Panc1 (cell line): ENCODE results near the gene LONRF2. TPM values are rescaled to one million over a fixed set of nuclear protein-coding genes. Genes with fewer than 3 reads are reported as not detected.

ENCODE experiments used
- ATAC-seq: fragments of 200-7000 bp; cut with Tn5 transposase; 2 replicates; pipeline ENCODE4 v1.9.1; 2020; ENCODE audit warnings: mild to moderate bottlenecking, moderate library complexity
- BruUV-seq: library from RNA; stranded (reverse); fragments of 400-500 nt; replicated peaks from 2 replicates; lab custom pipeline; 2021; lab: Mats Ljungman, UMichigan
- CTCF ChIA-PET: fragments of 300-600 bp; sonication (Branson Sonifier 250); formaldehyde crosslinking; loops from one replicate; lab custom pipeline; 2022; ENCODE audit warnings: antibody characterized with exemption; lab: Charles Lee
- POLR2A ChIA-PET: fragments of 300-600 bp; sonication (Branson Sonifier 250); formaldehyde crosslinking; loops from one replicate; lab custom pipeline; 2022; ENCODE audit warnings: antibody characterized with exemption; lab: Charles Lee
- DNase-seq: peaks from one replicate; pipeline ENCODE4 v3.0.0-alpha.2; 2010; ENCODE audit warnings: low read depth, low spot score
- H3K27ac ChIP-seq: 2 replicates; pipeline ENCODE4 v1.5.1; 2011; ENCODE audit warnings: mild to moderate bottlenecking, low read length, inconsistent platforms
- H3K27me3 ChIP-seq: fragments of 200-500 bp; sonication (Bioruptor generic); 2 replicates; pipeline ENCODE4 v1.6.0; 2014; ENCODE audit warnings: low read length, inconsistent platforms; ENCODE audit not compliant: control insufficient read depth, insufficient read depth
- H3K36me3 ChIP-seq: fragments of 200-500 bp; sonication (Bioruptor generic); 2 replicates; pipeline ENCODE4 v1.5.1; 2014; ENCODE audit warnings: inconsistent platforms, mild to moderate bottlenecking, low read length, moderate library complexity; ENCODE audit not compliant: control insufficient read depth, insufficient read depth
- H3K4me1 ChIP-seq: 2 replicates; pipeline ENCODE4 v1.5.1; 2011; ENCODE audit warnings: inconsistent platforms, mild to moderate bottlenecking, low read length, moderate library complexity; ENCODE audit not compliant: control insufficient read depth, insufficient read depth
- H3K4me3 ChIP-seq, 2 experiments: 2 replicates each; pipeline ENCODE4 v1.5.1; 2011 to 2012; ENCODE audit warnings: low read depth in 2 of 2, low read length in 2 of 2, mild to moderate bottlenecking in 2 of 2, inconsistent platforms in 1 of 2, moderate library complexity in 1 of 2
- H3K9me3 ChIP-seq: fragments of 200-500 bp; sonication (Bioruptor generic); 2 replicates; pipeline ENCODE4 v1.5.1; 2014; ENCODE audit warnings: low read depth, mild to moderate bottlenecking, inconsistent platforms, low read length, moderate library complexity; ENCODE audit not compliant: control insufficient read depth, insufficient read depth
- POLR2AphosphoS5 ChIP-seq: IDR thresholded peaks from 2 replicates; pipeline ENCODE4 v1.6.1; 2012; ENCODE audit warnings: mild to moderate bottlenecking, low read depth, low read length, moderate library complexity
- SIN3A ChIP-seq: IDR thresholded peaks from 2 replicates; pipeline ENCODE4 v1.6.1; 2012; ENCODE audit warnings: low read depth, mild to moderate bottlenecking, low read length, moderate library complexity, borderline replicate concordance; ENCODE audit not compliant: insufficient read depth
- TCF7L2 ChIP-seq: IDR thresholded peaks from 2 replicates; pipeline ENCODE4 v1.6.1; 2011; ENCODE audit warnings: mild to moderate bottlenecking, low read depth, low read length, inconsistent platforms
- in situ Hi-C: cut with HindIII; loops from 2 replicates; pipeline ENCODE4 v1.10.0; 2016; ENCODE audit warnings: low sequenced_read_pairs, low pct_unique_long_range_greater_than_20kb
- intact Hi-C: fragments of 100-400 bp; cut with micrococcal nuclease; formaldehyde crosslinking; loops from one replicate; pipeline ENCODE4 v1.10.0; 2022; ENCODE audit not compliant: unreplicated experiment
- total RNA-seq: library from RNA; stranded (reverse); gene quantifications from one replicate; pipeline ENCODE4 v1.2.1, GENCODE V29; 2021; ENCODE audit not compliant: unreplicated experiment
- TF ChIP-seq, protein P1 (sequence below), 2 experiments: IDR thresholded peaks; 2 replicates each; pipeline ENCODE4 v1.6.1; 2011 to 2012; ENCODE audit warnings: low read depth in 2 of 2, control low read depth in 1 of 2, low read length in 1 of 2, mild to moderate bottlenecking in 1 of 2, moderate library complexity in 1 of 2; ENCODE audit not compliant: insufficient read depth in 1 of 2
- TF ChIP-seq, protein P2 (sequence below): fragments of 450-650 bp; IDR thresholded peaks from 2 replicates; pipeline ENCODE4 v1.5.1; 2017; ENCODE audit warnings: mild to moderate bottlenecking

LONRF2 gene
- total RNA-seq, 1 experiment from 2014 or later = 12.9 TPM

DNA sequence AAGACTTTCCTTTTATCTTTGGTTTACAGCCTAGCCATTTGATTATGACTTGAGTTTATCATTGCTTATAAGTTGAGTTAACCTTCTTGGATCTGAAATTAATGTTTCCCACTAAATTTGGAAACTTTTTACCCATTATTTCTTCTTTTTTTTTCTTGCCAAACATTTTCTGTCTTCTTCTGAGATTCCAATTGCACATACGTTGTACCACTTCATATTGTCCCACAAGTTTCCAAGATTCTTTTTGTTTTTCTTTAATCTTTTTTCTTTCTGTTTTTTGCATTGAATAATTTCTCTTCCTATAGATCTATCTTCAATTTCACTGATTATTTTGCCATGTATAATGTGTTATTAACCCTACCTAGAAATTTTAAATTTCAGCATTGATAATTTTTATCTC is 18.6 kb downstream of the LONRF2 start:
- DNase-seq (no peak), ATAC-seq (no peak)
- TF ChIP-seq, protein P1, sequence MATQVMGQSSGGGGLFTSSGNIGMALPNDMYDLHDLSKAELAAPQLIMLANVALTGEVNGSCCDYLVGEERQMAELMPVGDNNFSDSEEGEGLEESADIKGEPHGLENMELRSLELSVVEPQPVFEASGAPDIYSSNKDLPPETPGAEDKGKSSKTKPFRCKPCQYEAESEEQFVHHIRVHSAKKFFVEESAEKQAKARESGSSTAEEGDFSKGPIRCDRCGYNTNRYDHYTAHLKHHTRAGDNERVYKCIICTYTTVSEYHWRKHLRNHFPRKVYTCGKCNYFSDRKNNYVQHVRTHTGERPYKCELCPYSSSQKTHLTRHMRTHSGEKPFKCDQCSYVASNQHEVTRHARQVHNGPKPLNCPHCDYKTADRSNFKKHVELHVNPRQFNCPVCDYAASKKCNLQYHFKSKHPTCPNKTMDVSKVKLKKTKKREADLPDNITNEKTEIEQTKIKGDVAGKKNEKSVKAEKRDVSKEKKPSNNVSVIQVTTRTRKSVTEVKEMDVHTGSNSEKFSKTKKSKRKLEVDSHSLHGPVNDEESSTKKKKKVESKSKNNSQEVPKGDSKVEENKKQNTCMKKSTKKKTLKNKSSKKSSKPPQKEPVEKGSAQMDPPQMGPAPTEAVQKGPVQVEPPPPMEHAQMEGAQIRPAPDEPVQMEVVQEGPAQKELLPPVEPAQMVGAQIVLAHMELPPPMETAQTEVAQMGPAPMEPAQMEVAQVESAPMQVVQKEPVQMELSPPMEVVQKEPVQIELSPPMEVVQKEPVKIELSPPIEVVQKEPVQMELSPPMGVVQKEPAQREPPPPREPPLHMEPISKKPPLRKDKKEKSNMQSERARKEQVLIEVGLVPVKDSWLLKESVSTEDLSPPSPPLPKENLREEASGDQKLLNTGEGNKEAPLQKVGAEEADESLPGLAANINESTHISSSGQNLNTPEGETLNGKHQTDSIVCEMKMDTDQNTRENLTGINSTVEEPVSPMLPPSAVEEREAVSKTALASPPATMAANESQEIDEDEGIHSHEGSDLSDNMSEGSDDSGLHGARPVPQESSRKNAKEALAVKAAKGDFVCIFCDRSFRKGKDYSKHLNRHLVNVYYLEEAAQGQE (IDR thresholded peaks at IDR 0.05; ENCODE audit: insufficient read depth in 1 of 2, low read depth in 2 of 2, low read length in 1 of 2) = no peak
- no peak for TF ChIP-seq SIN3A
- TF ChIP-seq POLR2AphosphoS5 = no peak
- TF ChIP-seq, protein P2, sequence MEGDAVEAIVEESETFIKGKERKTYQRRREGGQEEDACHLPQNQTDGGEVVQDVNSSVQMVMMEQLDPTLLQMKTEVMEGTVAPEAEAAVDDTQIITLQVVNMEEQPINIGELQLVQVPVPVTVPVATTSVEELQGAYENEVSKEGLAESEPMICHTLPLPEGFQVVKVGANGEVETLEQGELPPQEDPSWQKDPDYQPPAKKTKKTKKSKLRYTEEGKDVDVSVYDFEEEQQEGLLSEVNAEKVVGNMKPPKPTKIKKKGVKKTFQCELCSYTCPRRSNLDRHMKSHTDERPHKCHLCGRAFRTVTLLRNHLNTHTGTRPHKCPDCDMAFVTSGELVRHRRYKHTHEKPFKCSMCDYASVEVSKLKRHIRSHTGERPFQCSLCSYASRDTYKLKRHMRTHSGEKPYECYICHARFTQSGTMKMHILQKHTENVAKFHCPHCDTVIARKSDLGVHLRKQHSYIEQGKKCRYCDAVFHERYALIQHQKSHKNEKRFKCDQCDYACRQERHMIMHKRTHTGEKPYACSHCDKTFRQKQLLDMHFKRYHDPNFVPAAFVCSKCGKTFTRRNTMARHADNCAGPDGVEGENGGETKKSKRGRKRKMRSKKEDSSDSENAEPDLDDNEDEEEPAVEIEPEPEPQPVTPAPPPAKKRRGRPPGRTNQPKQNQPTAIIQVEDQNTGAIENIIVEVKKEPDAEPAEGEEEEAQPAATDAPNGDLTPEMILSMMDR = no peak
- TF ChIP-seq TCF7L2 = no peak
- ChIA-PET CTCF (no interaction called here), POLR2A (no interaction called here)
- H3K4me3 ChIP-seq = no peak overlapping the region
- no peak overlapping the region for H3K27ac ChIP-seq
- H3K27me3 ChIP-seq = no peaks in the 10 kb centered on the region
- intact Hi-C loops = no loop called here
- H3K9me3 ChIP-seq = no peaks in the 10 kb centered on the region; the same call in 1 of the 2 replicates
- no peaks in the 10 kb centered on the region for H3K4me1 ChIP-seq
- no TSS peak for BruUV-seq
- no peaks in the 10 kb centered on the region; the same call in 1 of the 2 replicates for H3K36me3 ChIP-seq
- in situ Hi-C loops = no loop called here

DNA sequence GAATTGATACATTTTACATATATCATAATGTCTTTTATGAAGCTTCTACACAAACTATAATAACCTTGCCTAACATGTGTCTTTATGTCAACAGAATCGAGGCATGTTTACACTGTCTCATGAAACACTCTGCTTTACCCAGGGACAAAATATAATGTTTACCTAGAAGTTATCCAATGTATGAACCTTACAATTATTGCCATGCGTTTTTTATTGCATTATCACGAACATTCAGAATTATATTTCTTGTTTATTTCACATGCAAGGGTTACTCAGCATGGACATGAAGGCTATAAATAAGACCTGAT is 19.8 kb downstream of the LONRF2 start:
- no peaks in the 10 kb centered on the region for H3K27me3 ChIP-seq
- ATAC-seq (no peak), DNase-seq (no peak)
- H3K9me3 ChIP-seq = no peaks in the 10 kb centered on the region; the same call in 1 of the 2 replicates
- in situ Hi-C loops = no loop called here
- TF ChIP-seq, protein P2 = no peak
- TF ChIP-seq, protein P1 (IDR thresholded peaks at IDR 0.05; ENCODE audit: insufficient read depth in 1 of 2, low read depth in 2 of 2, low read length in 1 of 2) = no peak
- TF ChIP-seq POLR2AphosphoS5 (no peak), SIN3A (no peak), TCF7L2 (no peak)
- intact Hi-C loops = no loop called here
- no TSS peak for BruUV-seq
- ChIA-PET CTCF (no interaction called here), POLR2A (interaction anchor here (0.6 kb wide), 1 partner anchor 11 kb away, joined by 3 read pairs; no protein-coding TSS in a partner anchor)
- no peak overlapping the region for H3K4me3 ChIP-seq
- H3K4me1 ChIP-seq = no peaks in the 10 kb centered on the region
- peaks cover 2% of the 10 kb centered on the region; the same call in 1 of the 2 replicates for H3K36me3 ChIP-seq
- no peak overlapping the region for H3K27ac ChIP-seq
